IPS-18a (cell line): ENCODE data around the gene BMP10.

Experiments used
- H3K27ac ChIP-seq: one replicate; pipeline ENCODE4 v1.5.1; 2013; ENCODE audit warnings: low read length
- H3K27me3 ChIP-seq: one replicate; pipeline ENCODE4 v1.6.1; 2013; ENCODE audit warnings: mild to moderate bottlenecking, low read length; ENCODE audit not compliant: control insufficient read depth, insufficient read depth
- H3K36me3 ChIP-seq: one replicate; pipeline ENCODE4 v1.6.1; 2013; ENCODE audit warnings: low read depth, low read length; ENCODE audit not compliant: control insufficient read depth
- H3K4me1 ChIP-seq: one replicate; pipeline ENCODE4 v1.6.1; 2013; ENCODE audit warnings: low read depth, low read length; ENCODE audit not compliant: control insufficient read depth
- H3K4me3 ChIP-seq: one replicate; pipeline ENCODE4 v1.5.1; 2013; ENCODE audit warnings: low read length
- H3K9ac ChIP-seq: one replicate; pipeline ENCODE4 v1.6.1; 2013; ENCODE audit warnings: mild to moderate bottlenecking, low read length, moderate library complexity
- H3K9me3 ChIP-seq: one replicate; pipeline ENCODE4 v1.6.1; 2013; ENCODE audit warnings: low read depth, low read length; ENCODE audit not compliant: control insufficient read depth

BMP10 gene

GRCh38 chr2:68831686-68832232, 39.4 kb downstream of the BMP10 start:
- Histone ChIP-seq H3K4me1 (no peaks in the 10 kb centered on the region), H3K36me3 (no peaks in the 10 kb centered on the region), H3K9me3 (no peaks in the 10 kb centered on the region), H3K9ac (no peak overlapping the region), H3K27me3 (no peaks in the 10 kb centered on the region), H3K4me3 (no peak overlapping the region), H3K27ac (no peak overlapping the region)

- Histone ChIP-seq H3K9ac (no peak overlapping the region), H3K36me3 (no peaks in the 10 kb centered on the region), H3K27me3 (no peaks in the 10 kb centered on the region), H3K4me1 (no peaks in the 10 kb centered on the region), H3K4me3 (no peak overlapping the region), H3K27ac (no peak overlapping the region), H3K9me3 (no peaks in the 10 kb centered on the region)
Observed at GRCh38 chr2:68829749-68830148, 41.4 kb downstream of the BMP10 start.

- Histone ChIP-seq H3K4me1 (no peaks in the 10 kb centered on the region), H3K9me3 (no peaks in the 10 kb centered on the region), H3K27me3 (no peaks in the 10 kb centered on the region), H3K4me3 (no peak overlapping the region), H3K36me3 (no peaks in the 10 kb centered on the region), H3K9ac (no peak overlapping the region), H3K27ac (no peak overlapping the region)
Observed at GRCh38 chr2:68828887-68829708, 42.1 kb downstream of the BMP10 start.

GRCh38 chr2:68827666-68828065, 43.5 kb downstream of the BMP10 start:
- Histone ChIP-seq H3K4me1 (no peaks in the 10 kb centered on the region), H3K4me3 (no peak overlapping the region), H3K27me3 (no peaks in the 10 kb centered on the region), H3K27ac (no peak overlapping the region), H3K9ac (no peak overlapping the region), H3K36me3 (no peaks in the 10 kb centered on the region), H3K9me3 (no peaks in the 10 kb centered on the region)

GRCh38 chr2:68825866-68826265, 45.3 kb downstream of the BMP10 start:
- no peak overlapping the region for H3K4me3 ChIP-seq
- H3K9ac ChIP-seq: no peak overlapping the region
- no peaks in the 10 kb centered on the region for H3K36me3 ChIP-seq
- no peaks in the 10 kb centered on the region for H3K27me3 ChIP-seq
- no peaks in the 10 kb centered on the region for H3K4me1 ChIP-seq
- no peak overlapping the region for H3K27ac ChIP-seq
- H3K9me3 ChIP-seq: no peaks in the 10 kb centered on the region

- no peaks in the 10 kb centered on the region for H3K4me1 ChIP-seq
- H3K9me3 ChIP-seq: no peaks in the 10 kb centered on the region
- no peaks in the 10 kb centered on the region for H3K27me3 ChIP-seq
- no peak overlapping the region for H3K9ac ChIP-seq
- H3K36me3 ChIP-seq: no peaks in the 10 kb centered on the region
- no peak overlapping the region for H3K4me3 ChIP-seq
- no peak overlapping the region for H3K27ac ChIP-seq
Observed at GRCh38 chr2:68824831-68825230, 46.4 kb downstream of the BMP10 start.

- Histone ChIP-seq H3K27me3 (no peaks in the 10 kb centered on the region), H3K9ac (no peak overlapping the region), H3K36me3 (no peaks in the 10 kb centered on the region), H3K27ac (no peak overlapping the region), H3K9me3 (no peaks in the 10 kb centered on the region), H3K4me1 (peaks cover 3% of the 10 kb centered on the region), H3K4me3 (no peak overlapping the region)
Observed at GRCh38 chr2:68822207-68822872, 48.9 kb downstream of the BMP10 start.

- Histone ChIP-seq H3K9me3 (no peaks in the 10 kb centered on the region), H3K9ac (no peak overlapping the region), H3K36me3 (no peaks in the 10 kb centered on the region), H3K4me3 (no peak overlapping the region), H3K27me3 (no peaks in the 10 kb centered on the region), H3K27ac (no peak overlapping the region), H3K4me1 (peaks cover 8% of the 10 kb centered on the region)
Observed at GRCh38 chr2:68819556-68819955, 51.6 kb downstream of the BMP10 start.

- Histone ChIP-seq H3K27me3 (no peaks in the 10 kb centered on the region), H3K4me3 (no peak overlapping the region), H3K4me1 (peaks cover 8% of the 10 kb centered on the region), H3K36me3 (no peaks in the 10 kb centered on the region), H3K9me3 (no peaks in the 10 kb centered on the region), H3K27ac (no peak overlapping the region), H3K9ac (no peak overlapping the region)
Observed at GRCh38 chr2:68817306-68817705, 53.9 kb downstream of the BMP10 start.
